Measurements from ENCODE around the gene CCT8L2. TPM values are rescaled to one million over a fixed set of nuclear protein-coding genes. Genes with fewer than 3 reads are reported as not detected.
"Not testable (repeated sequence)": the region's sequence is repeated elsewhere in the genome, so short reads cannot be mapped to it uniquely, and the experiment has no call there.

The CCT8L2 gene
- not detected in 2 replicates for total RNA-seq (2014; rRNA removed; shearing (Covaris generic))

- not testable (repeated sequence) for DNase-seq (ENCODE audit: low read depth)
Measured at GRCh38 chr22:16592710-16593109, at the start of gene CCT8L2. Gene CCT8L2, minus strand, starts transcription at chr22:16592810. Its CDS starts 260 bp downstream, at chr22:16592550.

- DNase-seq (ENCODE audit: low read depth), result not testable (repeated sequence)
Measured at GRCh38 chr22:16635442-16635841, 42.8 kb upstream of the CCT8L2 start.

- DNase-seq (ENCODE audit: low read depth), result not testable (repeated sequence)
Measured at GRCh38 chr22:16634092-16634491, 41.5 kb upstream of the CCT8L2 start.

GRCh38 chr22:16628476-16628875, 35.9 kb upstream of the CCT8L2 start:
- DNase-seq (ENCODE audit: low read depth), result not testable (repeated sequence)

- DNase-seq (ENCODE audit: low read depth), result not testable (repeated sequence)
Measured at GRCh38 chr22:16625018-16625417, 32.4 kb upstream of the CCT8L2 start.

GRCh38 chr22:16623595-16623994, 31.0 kb upstream of the CCT8L2 start:
- not testable (repeated sequence) for DNase-seq (ENCODE audit: low read depth)

- DNase-seq (ENCODE audit: low read depth), result not testable (repeated sequence)
Measured at GRCh38 chr22:16617516-16617915, 24.9 kb upstream of the CCT8L2 start.

- not testable (repeated sequence) for DNase-seq (ENCODE audit: low read depth)
Measured at GRCh38 chr22:16616390-16616938, 23.9 kb upstream of the CCT8L2 start.

- not testable (repeated sequence) for DNase-seq (ENCODE audit: low read depth)
Measured at GRCh38 chr22:16615606-16616245, 23.1 kb upstream of the CCT8L2 start.

- no peak for DNase-seq (ENCODE audit: low read depth)
Measured at GRCh38 chr22:16609548-16610261, 17.1 kb upstream of the CCT8L2 start.

- no peak for DNase-seq (ENCODE audit: low read depth)
Measured at GRCh38 chr22:16608931-16609330, 16.3 kb upstream of the CCT8L2 start.

GRCh38 chr22:16604257-16604998, 11.8 kb upstream of the CCT8L2 start:
- DNase-seq (ENCODE audit: low read depth), result not testable (repeated sequence)

GRCh38 chr22:16603770-16604242, 11.2 kb upstream of the CCT8L2 start:
- not testable (repeated sequence) for DNase-seq (ENCODE audit: low read depth)

- no peak for DNase-seq (ENCODE audit: low read depth)
Measured at GRCh38 chr22:16603448-16603768, 10.8 kb upstream of the CCT8L2 start.

GRCh38 chr22:16602728-16603447, 10.3 kb upstream of the CCT8L2 start:
- not testable (repeated sequence) for DNase-seq (ENCODE audit: low read depth)

- not testable (repeated sequence) for DNase-seq (ENCODE audit: low read depth)
Measured at GRCh38 chr22:16602224-16602727, 9.7 kb upstream of the CCT8L2 start.

GRCh38 chr22:16601437-16602223, 9.0 kb upstream of the CCT8L2 start:
- DNase-seq (ENCODE audit: low read depth), result no peak

GRCh38 chr22:16600644-16601436, 8.2 kb upstream of the CCT8L2 start:
- not testable (repeated sequence) for DNase-seq (ENCODE audit: low read depth)

GRCh38 chr22:16599648-16600047, 7.0 kb upstream of the CCT8L2 start:
- DNase-seq (ENCODE audit: low read depth), result not testable (repeated sequence)

Measured in M059J (cell line).